Smooth muscle cell (in vitro differentiated cells): ENCODE data around the gene ADCYAP1R1. TPM values are rescaled to one million over a fixed set of nuclear protein-coding genes. Genes with fewer than 3 reads are reported as not detected.

Experiments used
- DNase-seq: peaks from one replicate; lab custom pipeline; 2025; ENCODE audit not compliant: unreplicated experiment; lab: John Stamatoyannopoulos, UW
- H2AFZ ChIP-seq: fragments of 200-600 bp; sonication (generic); 2 replicates; pipeline ENCODE4 v1.6.0; 2016; ENCODE audit warnings: antibody characterized with exemption, low read depth, mild to moderate bottlenecking
- H3F3A ChIP-seq: fragments of 200-600 bp; sonication (generic); 2 replicates; pipeline ENCODE4 v1.6.0; 2017; ENCODE audit warnings: antibody characterized with exemption, low read depth
- H3K27ac ChIP-seq: fragments of 200-600 bp; sonication (generic); 2 replicates; pipeline ENCODE4 v1.5.1; 2016; ENCODE audit warnings: low read depth, mild to moderate bottlenecking
- H3K27me3 ChIP-seq: fragments of 200-600 bp; sonication (generic); 2 replicates; pipeline ENCODE4 v1.6.1; 2016; ENCODE audit warnings: low read depth, mild to moderate bottlenecking
- H3K36me3 ChIP-seq: fragments of 200-600 bp; sonication (generic); 2 replicates; pipeline ENCODE4 v1.5.1; 2016; ENCODE audit warnings: low read depth
- H3K4me1 ChIP-seq: fragments of 200-600 bp; sonication (generic); 2 replicates; pipeline ENCODE4 v1.5.1; 2016; ENCODE audit warnings: low read depth
- H3K4me2 ChIP-seq: fragments of 200-600 bp; sonication (generic); 2 replicates; pipeline ENCODE4 v1.6.0; 2016; ENCODE audit warnings: mild to moderate bottlenecking
- H3K4me3 ChIP-seq: fragments of 200-600 bp; sonication (generic); 2 replicates; pipeline ENCODE4 v1.5.1; 2016; ENCODE audit warnings: mild to moderate bottlenecking
- H3K79me2 ChIP-seq: fragments of 200-600 bp; sonication (generic); 2 replicates; pipeline ENCODE4 v1.6.0; 2016; ENCODE audit warnings: low read depth, mild to moderate bottlenecking
- H3K9ac ChIP-seq: fragments of 200-600 bp; sonication (generic); 2 replicates; pipeline ENCODE4 v1.6.0; 2016; ENCODE audit warnings: low read depth
- H3K9me3 ChIP-seq: fragments of 200-600 bp; sonication (generic); replicated peaks from 2 replicates; pipeline ENCODE4 v1.5.1; 2016; ENCODE audit warnings: low read depth
- H4K20me1 ChIP-seq: fragments of 200-600 bp; sonication (generic); 2 replicates; pipeline ENCODE4 v1.6.0; 2016; ENCODE audit warnings: low read depth
- CTCF ChIP-seq: fragments of 200-600 bp; sonication (generic); IDR thresholded peaks from 2 replicates; pipeline ENCODE4 v1.5.1; 2017; ENCODE audit warnings: borderline replicate concordance, mild to moderate bottlenecking, antibody characterized with exemption; ENCODE audit not compliant: insufficient read depth, poor library complexity, severe bottlenecking
- WGBS: methylation state at CpG from one replicate; pipeline ENCODE4 v1.1.7; 2016; ENCODE audit warnings: low lambda C conversion rate; 5-methylcytosine and 5-hydroxymethylcytosine counted together
- polyA plus RNA-seq: library from polyadenylated mRNA; unstranded; fragments of >200 nt; fragmentation: Nextera tagmentation; extraction: Ambion mirVana; gene quantifications from 2 replicates; pipeline ENCODE4 v1.2.1, GENCODE V29; 2016
- total RNA-seq: library from RNA; depleted of rRNA; stranded (reverse); fragments of >200 nt; gene quantifications from 2 replicates; pipeline ENCODE4 v1.2.3, GENCODE V29; 2014

ADCYAP1R1 gene
- total and polyA plus RNA-seq, 2 experiments from 2014 or later: not detected

- 87% methylated on average over 6 of the region's 6 CpGs for WGBS
- H3K4me1 ChIP-seq: no peaks in the 10 kb centered on the region
- H3K36me3 ChIP-seq: no peaks in the 10 kb centered on the region
Measured at GRCh38 chr7:31006857-31007256, 45.3 kb upstream of the ADCYAP1R1 start.

DNA sequence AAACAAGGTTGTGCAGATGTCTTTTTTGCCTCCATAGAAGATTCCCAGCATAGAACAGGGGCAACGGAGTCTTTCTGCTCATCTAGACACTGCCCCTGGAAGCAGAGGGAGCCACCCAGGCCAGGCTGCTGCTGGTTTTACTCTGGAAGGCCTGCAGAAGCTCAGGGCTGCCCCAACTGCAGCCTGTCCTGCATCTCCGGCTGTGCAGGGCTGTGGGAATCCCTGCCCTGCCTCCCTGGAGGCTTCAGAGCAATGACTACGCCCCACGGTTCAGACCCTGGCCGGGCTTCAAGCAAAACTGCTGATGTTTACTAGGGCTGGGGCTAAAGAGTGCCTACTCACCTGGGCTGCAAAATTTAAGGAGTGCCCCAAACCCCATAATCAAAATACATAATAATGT, 44.5 kb upstream of the ADCYAP1R1 start:
- WGBS: 78% methylated on average over 5 of the region's 5 CpGs
- no peaks in the 10 kb centered on the region for H3K36me3 ChIP-seq

More at GRCh38 chr7:31006857-31007256, 45.3 kb upstream of the ADCYAP1R1 start:
- no peak for DNase-seq
- no peak overlapping the region for H3K4me2 ChIP-seq
- TF ChIP-seq CTCF: no peak
- H3K27me3 ChIP-seq: peaks cover 12% of the 10 kb centered on the region
- H3K9me3 ChIP-seq: no peaks in the 10 kb centered on the region
- H2AFZ ChIP-seq: no peak overlapping the region
- H3K4me3 ChIP-seq: no peak overlapping the region
- no peaks in the 10 kb centered on the region for H3K79me2 ChIP-seq
- no peaks in the 10 kb centered on the region for H4K20me1 ChIP-seq
- H3K27ac ChIP-seq: no peak overlapping the region
- no peak overlapping the region for H3K9ac ChIP-seq
- no peaks in the 10 kb centered on the region for H3F3A ChIP-seq

GRCh38 chr7:31014826-31015225, 37.3 kb upstream of the ADCYAP1R1 start:
- Histone ChIP-seq H2AFZ (no peak overlapping the region), H3K36me3 (no peaks in the 10 kb centered on the region), H4K20me1 (no peaks in the 10 kb centered on the region), H3K9me3 (no peaks in the 10 kb centered on the region), H3K27me3 (peaks cover 13% of the 10 kb centered on the region), H3K4me3 (no peak overlapping the region), H3K4me2 (no peak overlapping the region), H3K27ac (no peak overlapping the region), H3K79me2 (no peaks in the 10 kb centered on the region), H3K4me1 (no peaks in the 10 kb centered on the region), H3F3A (no peaks in the 10 kb centered on the region), H3K9ac (no peak overlapping the region)
- WGBS: 75% methylated on average over 3 of the region's 3 CpGs
- TF ChIP-seq CTCF: no peak
- no peak for DNase-seq

More for the DNA sequence above, 44.5 kb upstream of the ADCYAP1R1 start:
- Histone ChIP-seq H3K4me2 (no peak overlapping the region), H3K9me3 (no peaks in the 10 kb centered on the region), H4K20me1 (no peaks in the 10 kb centered on the region), H3K79me2 (no peaks in the 10 kb centered on the region), H3K27me3 (peaks cover 12% of the 10 kb centered on the region), H3K9ac (no peak overlapping the region), H3K4me3 (no peak overlapping the region), H2AFZ (no peak overlapping the region), H3K27ac (no peak overlapping the region), H3F3A (no peaks in the 10 kb centered on the region), H3K4me1 (no peaks in the 10 kb centered on the region)
- no peak for TF ChIP-seq CTCF
- DNase-seq: no peak

DNA sequence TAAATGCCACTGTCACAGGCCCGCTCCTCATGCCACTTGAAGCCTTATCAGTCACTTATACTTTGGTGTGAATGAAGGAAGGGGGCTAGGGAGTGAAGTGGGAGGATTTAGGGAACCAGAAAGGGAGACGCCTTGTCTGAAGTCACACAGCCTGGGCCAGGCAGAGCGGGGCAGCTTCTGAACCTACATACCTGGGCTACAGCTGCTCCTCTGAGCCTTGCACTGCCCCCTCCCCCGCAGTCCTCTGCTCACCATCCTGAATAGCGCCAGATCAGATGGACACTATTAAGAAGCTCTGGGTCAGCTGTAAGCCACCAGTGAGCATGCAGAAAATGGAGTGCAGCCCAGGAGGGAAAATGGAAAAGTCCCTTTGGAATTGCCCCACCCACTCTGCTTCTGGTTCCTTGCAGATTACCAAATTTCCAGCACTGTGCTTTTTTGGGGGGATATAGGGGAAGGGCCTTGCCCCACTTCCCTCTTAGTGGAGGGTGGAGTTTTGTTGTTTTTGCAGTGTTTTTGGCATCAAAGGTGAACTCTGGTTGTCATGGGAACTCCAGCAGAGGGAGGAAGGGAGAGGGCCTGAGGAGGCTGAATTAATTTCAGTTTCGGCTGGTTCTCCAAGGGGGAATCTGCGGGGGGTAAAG, 35.0 kb upstream of the ADCYAP1R1 start:
- Histone ChIP-seq H3F3A (no peaks in the 10 kb centered on the region), H3K9ac (no peak overlapping the region), H4K20me1 (no peaks in the 10 kb centered on the region), H3K9me3 (no peaks in the 10 kb centered on the region), H3K4me2 (no peak overlapping the region), H3K4me1 (no peaks in the 10 kb centered on the region), H2AFZ (no peak overlapping the region), H3K27ac (no peak overlapping the region), H3K4me3 (no peak overlapping the region), H3K36me3 (no peaks in the 10 kb centered on the region), H3K27me3 (peaks cover 13% of the 10 kb centered on the region), H3K79me2 (no peaks in the 10 kb centered on the region)
- 82% methylated on average over 7 of the region's 7 CpGs for WGBS
- no peak for TF ChIP-seq CTCF
- no peak for DNase-seq
